ENCODE results near the gene TFCP2L1.
"Not testable (repeated sequence)": the region's sequence is repeated elsewhere in the genome, so short reads cannot be mapped to it uniquely, and the experiment has no call there.

The TFCP2L1 gene

GRCh38 chr2:121295911-121296650 is 11.1 kb upstream of the TFCP2L1 start:
- DNase-seq (ENCODE audit: low spot score), result no peak

- no peak for DNase-seq (ENCODE audit: low spot score)
Measured at GRCh38 chr2:121294881-121295840, 10.2 kb upstream of the TFCP2L1 start.

DNA sequence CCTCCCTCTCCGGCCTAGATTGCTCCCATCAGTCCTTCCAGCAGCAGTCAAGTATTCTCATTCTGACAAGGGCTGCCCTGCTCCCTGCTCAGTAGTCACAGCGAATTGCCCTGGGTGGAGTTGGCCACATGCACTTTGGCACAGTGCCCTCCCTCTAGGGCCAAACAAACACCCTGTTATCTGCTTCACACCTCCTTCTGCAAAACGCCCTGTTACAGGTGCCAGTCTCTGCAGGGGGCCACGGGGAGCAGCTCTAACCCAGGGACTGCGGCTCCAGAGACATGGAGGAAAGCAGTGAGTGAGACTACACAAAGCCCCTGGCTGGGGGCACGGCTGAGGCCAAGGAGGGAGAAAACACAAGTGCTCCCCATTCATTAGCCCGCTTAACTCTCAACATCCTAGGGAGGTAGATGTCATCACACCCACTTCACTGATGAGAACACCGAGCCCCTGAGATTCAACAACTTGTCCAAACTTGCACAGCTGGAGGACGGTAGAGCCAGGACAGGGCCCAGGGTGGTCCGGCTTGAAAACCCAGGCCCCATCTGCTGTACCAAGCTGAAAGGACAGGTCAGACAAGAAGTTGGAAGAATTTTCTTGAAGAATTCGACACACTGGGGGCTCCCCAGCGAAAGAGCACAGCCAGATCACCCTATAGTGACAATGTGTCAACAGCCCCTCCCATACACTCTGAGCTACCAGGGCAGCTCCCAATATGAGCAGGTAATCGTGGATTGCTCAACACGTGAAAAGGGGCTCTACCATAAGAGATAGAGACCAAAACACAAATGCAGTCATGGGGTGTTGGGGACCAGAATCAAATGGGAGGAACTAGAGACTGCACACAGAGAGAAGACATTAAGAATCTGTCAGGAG is 8.7 kb upstream of the TFCP2L1 start:
- no peak for DNase-seq (ENCODE audit: low spot score)

- DNase-seq (ENCODE audit: low spot score), result no peak
Measured at GRCh38 chr2:121291251-121291580, 6.2 kb upstream of the TFCP2L1 start.

DNA sequence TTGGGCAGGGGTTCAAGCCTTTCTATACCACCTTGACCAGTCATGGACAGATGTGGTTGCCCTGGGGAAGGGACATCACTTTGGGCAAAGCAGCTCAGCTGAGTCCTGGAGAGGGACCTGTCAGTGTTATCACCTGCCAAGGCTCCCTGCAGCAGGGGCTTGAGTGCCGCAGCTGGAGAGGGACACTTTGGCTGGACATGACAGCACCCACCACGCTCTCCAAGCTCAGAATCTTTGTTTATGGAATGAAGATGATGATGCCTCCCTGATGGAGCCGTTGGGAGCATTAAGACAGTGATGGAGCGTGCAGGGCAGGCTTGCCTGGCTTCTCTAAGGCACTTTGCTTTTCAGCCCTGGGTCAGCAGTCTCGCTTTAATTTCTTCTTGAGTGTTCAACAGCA is 4.3 kb upstream of the TFCP2L1 start:
- DNase-seq (ENCODE audit: low spot score), result no peak

DNA sequence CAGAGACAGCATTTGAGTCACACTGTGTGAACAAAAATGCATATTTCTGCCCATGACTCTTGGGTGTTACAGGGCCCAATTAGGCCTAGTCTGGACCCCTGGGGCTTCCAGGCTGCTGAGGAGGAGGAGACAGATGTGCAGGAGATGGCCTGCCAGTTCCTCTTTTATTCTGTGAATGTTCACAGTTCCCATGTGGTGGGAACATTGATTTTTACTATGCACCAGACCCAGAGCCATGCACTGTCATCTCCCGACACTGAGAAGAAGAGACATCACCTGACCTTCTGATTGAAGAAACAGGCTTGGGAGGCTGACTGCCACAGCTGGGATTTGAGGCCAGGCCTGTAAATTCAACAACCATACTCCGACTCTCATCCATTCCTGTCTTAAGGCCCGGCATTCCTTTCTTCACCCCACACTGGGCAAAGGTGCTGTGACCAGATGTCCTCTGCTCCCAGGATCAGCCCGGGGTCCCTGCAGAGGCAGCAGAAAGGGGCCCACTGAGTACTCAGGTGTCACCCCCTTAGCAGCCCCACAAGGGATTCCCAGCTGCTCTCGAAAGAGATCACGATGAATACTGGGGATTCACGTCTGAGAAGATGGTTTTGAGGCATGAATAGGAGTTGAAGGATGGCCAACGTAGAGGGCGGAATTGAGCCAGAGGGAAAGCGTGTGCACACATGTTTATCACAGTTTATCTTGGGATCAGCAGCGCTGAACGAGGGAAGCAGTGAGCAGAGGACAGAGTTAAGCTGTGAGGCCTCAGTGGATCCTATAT is 3.6 kb upstream of the TFCP2L1 start:
- DNase-seq (ENCODE audit: low spot score), result no peak

- DNase-seq (ENCODE audit: low spot score), result no peak
Measured at GRCh38 chr2:121287956-121288355, 3.0 kb upstream of the TFCP2L1 start.

- no peak for DNase-seq (ENCODE audit: low spot score)
Measured at GRCh38 chr2:121287146-121287798, 2.3 kb upstream of the TFCP2L1 start.

- no peak for DNase-seq (ENCODE audit: low spot score)
Measured at GRCh38 chr2:121286506-121286905, 1.5 kb upstream of the TFCP2L1 start.

GRCh38 chr2:121285926-121286325 is 924 bp upstream of the TFCP2L1 start:
- DNase-seq (ENCODE audit: low spot score), result no peak

DNA sequence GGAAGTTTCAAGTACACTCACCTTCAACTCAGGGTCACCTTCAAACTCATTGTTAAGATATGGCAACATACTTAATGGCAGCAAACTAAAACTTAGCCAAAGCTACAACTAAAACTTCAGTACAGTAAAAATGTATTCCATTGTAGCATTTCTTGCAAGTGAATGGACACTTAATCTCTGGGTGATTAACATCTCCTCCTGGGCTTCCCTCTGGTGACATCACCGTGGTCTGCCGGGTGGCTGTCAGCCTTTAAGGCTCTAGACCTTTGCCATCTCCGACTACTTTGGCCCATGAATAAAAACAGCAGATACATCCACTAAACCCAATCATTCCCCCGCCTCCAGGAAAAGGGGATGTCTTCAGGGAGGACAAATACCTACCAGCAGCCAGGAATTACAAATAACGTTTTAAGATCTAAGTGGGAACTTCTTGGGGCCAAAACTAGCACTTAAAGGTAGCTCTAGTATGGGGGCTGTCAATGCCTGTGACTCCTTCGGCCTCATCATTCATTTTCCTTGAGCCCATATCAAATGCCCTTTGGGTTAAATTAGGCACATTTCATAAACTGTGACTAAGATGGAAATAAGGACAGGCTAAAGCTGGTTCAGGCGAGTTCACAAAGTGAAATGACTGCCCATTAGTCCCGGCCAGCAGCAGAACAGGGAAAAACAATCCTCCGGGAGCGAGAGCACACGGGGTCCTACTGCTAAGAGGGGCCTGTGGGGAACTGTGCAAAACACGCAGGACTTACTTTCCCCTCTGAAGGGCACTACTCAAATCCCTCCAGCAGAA is 1.1 kb downstream of the TFCP2L1 start:
- DNase-seq (ENCODE audit: low spot score), result no peak

- DNase-seq (ENCODE audit: low spot score), result no peak
Measured at GRCh38 chr2:121282800-121283385, 2.1 kb downstream of the TFCP2L1 start.

GRCh38 chr2:121281694-121282093 is 3.3 kb downstream of the TFCP2L1 start:
- DNase-seq (ENCODE audit: low spot score), result no peak

GRCh38 chr2:121281107-121281506 is 3.9 kb downstream of the TFCP2L1 start:
- no peak for DNase-seq (ENCODE audit: low spot score)

DNA sequence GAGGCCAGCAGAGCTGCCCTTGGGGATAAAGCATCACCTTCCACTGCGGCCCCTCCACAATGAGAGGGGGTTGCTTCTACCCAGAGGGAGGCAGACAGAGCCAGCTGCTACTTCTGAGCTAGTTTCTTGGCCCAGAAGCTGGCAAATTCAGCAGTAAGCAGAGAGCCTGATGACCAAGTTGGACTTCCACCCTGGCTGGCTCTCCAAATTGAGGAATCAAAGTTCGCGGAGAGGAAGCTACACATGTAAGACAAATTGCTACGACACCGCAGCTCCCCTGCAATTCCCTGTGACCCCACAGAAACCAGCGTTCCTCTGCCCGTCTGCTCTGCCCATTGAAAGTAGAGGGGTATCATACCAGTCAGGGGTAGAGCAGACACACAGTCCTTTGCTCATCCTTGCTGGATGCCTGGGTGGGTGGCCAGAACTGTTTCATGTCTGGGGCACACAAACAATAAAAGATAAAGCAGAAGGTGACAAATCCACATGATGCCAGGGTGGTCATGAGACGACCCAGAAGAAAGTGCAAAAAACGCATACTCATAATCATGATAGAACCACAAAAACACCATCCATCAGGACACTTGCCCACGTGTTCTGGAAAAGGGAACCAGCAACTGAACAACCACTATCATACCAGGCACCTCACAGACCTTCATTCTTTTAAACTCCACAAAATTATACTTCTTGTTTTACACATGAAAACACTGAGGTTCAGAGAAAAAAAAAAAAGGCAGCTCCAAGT is 5.4 kb downstream of the TFCP2L1 start:
- DNase-seq (ENCODE audit: low spot score), result no peak

DNA sequence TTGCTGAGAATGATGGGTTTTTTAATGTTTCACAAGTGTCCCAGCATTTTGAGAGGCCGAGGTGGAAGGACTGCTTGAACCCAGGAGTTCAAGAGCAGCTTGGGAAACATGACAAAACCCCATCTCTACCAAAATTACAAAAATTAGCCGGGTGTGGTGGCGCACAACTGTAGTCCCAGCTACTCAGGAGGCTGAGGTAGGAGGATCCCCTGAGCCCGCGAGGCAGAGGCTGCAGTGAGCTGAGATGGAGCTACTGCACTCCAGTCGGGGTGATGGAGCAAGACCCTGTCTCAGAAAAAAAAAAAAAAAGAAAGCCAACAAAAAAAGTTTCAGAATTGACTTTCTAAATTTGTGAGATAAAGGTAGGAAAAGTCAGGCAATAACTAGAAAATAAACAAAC is 8.7 kb downstream of the TFCP2L1 start:
- no peak for DNase-seq (ENCODE audit: low spot score)

DNA sequence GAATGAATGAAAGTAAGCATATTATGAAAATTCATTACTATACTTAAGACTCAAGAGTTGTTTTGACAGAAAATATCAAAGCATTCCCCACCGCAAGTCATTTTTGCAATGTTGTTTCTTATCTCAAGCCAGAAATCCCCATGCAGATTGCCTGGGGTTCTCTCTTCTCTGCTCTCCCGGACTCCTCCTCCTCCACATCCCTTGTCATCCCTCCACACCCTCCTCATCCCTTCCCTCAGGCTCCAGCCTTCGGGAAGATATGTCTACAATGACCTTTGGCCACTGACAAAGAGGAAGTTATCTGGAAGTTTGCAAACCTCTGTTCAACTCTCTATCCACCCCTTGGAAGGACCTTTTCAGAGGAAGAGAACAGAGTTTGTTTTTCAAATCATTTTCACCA is 11.9 kb downstream of the TFCP2L1 start:
- no peak for DNase-seq (ENCODE audit: low spot score)

DNA sequence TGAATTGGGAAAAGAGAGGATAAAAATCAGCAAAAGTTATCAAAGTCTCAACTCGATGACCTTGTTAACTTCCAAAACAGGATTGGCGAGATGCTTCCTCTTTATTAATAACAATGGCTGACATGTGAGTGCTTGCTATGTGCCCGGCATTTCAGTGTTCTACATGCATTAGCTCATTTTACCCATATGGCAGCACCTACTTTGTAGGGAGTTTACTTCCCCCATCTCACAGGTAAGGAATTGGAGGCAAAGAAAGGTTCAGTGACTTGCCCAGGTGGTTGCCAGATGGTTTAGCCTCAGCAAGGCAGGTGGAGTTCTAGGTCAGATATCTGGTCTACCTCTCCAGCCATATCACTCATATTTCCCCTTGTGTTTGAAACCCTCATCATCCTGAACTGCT is 12.4 kb downstream of the TFCP2L1 start:
- no peak for DNase-seq (ENCODE audit: low spot score)

GRCh38 chr2:121269436-121269835 is 15.6 kb downstream of the TFCP2L1 start:
- DNase-seq (ENCODE audit: low spot score), result not testable (repeated sequence)
